ENCODE measurements around the gene TPPP.

GRCh38 chr5:622946-623522 is 70.1 kb downstream of the TPPP start:
- TF ChIP-seq POLR2A (IDR thresholded peaks at IDR 0.05; ENCODE audit: low read depth, low read length), result no peak
- no peak for TF ChIP-seq PAX5 (IDR thresholded peaks at IDR 0.05; ENCODE audit: insufficient read depth, low read length, severe bottlenecking)
- no peak for TF ChIP-seq POLR2AphosphoS5 (IDR thresholded peaks at IDR 0.05; ENCODE audit: low read depth, low read length)
- no peak for TF ChIP-seq TAF1 (IDR thresholded peaks at IDR 0.05; ENCODE audit: low read depth, low read length)
- TF ChIP-seq SPI1 (IDR thresholded peaks at IDR 0.05; ENCODE audit: low read depth, low read length), result no peak
